Neutrophil (primary cell): ENCODE results near the gene LAMC3.

Source experiments
- H3K27ac ChIP-seq: fragments of 200-600 bp; sonication (generic); 2 replicates; pipeline ENCODE4 v1.5.1; 2016; ENCODE audit warnings: mild to moderate bottlenecking, moderate library complexity
- H3K27me3 ChIP-seq: fragments of 200-600 bp; sonication (generic); 2 replicates; pipeline ENCODE4 v1.6.0; 2016; ENCODE audit warnings: mild to moderate bottlenecking
- H3K36me3 ChIP-seq: fragments of 200-600 bp; sonication (generic); 2 replicates; pipeline ENCODE4 v1.5.1; 2017
- H3K4me1 ChIP-seq, 2 experiments: fragments of 200-600 bp in 1 of 2; sonication (generic) in 1 of 2; 1 replicate in 1 of 2; 2 replicates in 1 of 2; pipeline versions ENCODE4 v1.5.1 to v1.6.1; 2013 to 2016; ENCODE audit warnings: low read depth in 1 of 2, low read length in 1 of 2, mild to moderate bottlenecking in 1 of 2, moderate library complexity in 1 of 2; ENCODE audit not compliant: control insufficient read depth in 1 of 2, insufficient read depth in 1 of 2
- H3K4me3 ChIP-seq, 2 experiments: fragments of 200-600 bp in 1 of 2; sonication (generic) in 1 of 2; 1 replicate in 1 of 2; 2 replicates in 1 of 2; pipeline ENCODE4 v1.5.1; 2013 to 2016; ENCODE audit warnings: low read depth in 1 of 2, low read length in 1 of 2, mild to moderate bottlenecking in 1 of 2, moderate library complexity in 1 of 2
- H3K9me3 ChIP-seq: fragments of 200-600 bp; sonication (generic); 2 replicates; pipeline ENCODE4 v1.5.1; 2016
- CTCF ChIP-seq: fragments of 200-600 bp; sonication (generic); IDR thresholded peaks from 2 replicates; pipeline ENCODE4 v1.5.1; 2016; ENCODE audit warnings: antibody characterized with exemption

LAMC3 gene

GRCh38 chr9:130987054-130987453 lies 21.9 kb upstream of the LAMC3 start:
- no peak overlapping the region for H3K27ac ChIP-seq
- no peaks in the 10 kb centered on the region for H3K27me3 ChIP-seq
- no peaks in the 10 kb centered on the region for H3K4me1 ChIP-seq
- TF ChIP-seq CTCF: no peak
- H3K4me3 ChIP-seq: no peak overlapping the region
- no peaks in the 10 kb centered on the region for H3K9me3 ChIP-seq
- H3K36me3 ChIP-seq: no peaks in the 10 kb centered on the region

DNA sequence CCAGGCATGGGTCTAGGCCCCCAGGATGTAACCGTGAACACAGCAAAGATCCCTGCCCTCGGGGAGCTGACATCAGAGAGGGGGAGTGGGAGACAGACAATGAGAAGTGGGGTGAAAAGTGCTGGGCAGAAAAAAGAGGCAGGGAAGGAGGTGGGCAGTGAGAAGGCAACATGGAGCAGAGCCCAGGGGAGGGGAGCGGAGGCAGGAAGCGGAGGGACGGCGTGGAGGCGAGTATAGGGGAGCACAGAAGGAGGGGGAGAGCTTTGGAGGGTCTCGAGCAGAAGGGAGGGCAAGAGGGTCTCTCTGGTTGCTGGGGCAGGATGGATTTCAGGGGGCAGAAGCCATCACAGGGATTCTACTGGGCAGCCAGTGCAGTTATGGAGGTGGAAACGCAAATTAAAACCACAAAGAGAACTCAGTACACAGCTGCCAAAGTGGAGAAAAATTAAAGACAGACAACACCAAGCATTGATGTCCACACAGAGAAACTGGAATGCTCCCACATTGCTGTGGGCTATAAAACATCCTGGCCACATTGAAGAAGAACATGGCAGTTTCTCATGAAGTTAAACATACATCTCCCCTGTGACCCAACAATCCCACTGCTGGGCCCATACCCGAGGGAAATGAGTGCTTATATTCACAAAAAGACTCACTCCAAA lies 21.1 kb upstream of the LAMC3 start:
- no peaks in the 10 kb centered on the region for H3K27me3 ChIP-seq
- no peak overlapping the region for H3K4me3 ChIP-seq
- H3K36me3 ChIP-seq: no peaks in the 10 kb centered on the region
- no peak for TF ChIP-seq CTCF
- no peak overlapping the region for H3K27ac ChIP-seq
- no peaks in the 10 kb centered on the region for H3K9me3 ChIP-seq
- no peaks in the 10 kb centered on the region for H3K4me1 ChIP-seq

GRCh38 chr9:130988400-130988747 lies 20.6 kb upstream of the LAMC3 start:
- TF ChIP-seq CTCF: no peak
- Histone ChIP-seq H3K4me1 (no peaks in the 10 kb centered on the region), H3K27me3 (no peaks in the 10 kb centered on the region), H3K4me3 (no peak overlapping the region), H3K36me3 (no peaks in the 10 kb centered on the region), H3K27ac (no peak overlapping the region), H3K9me3 (no peaks in the 10 kb centered on the region)

- Histone ChIP-seq H3K4me3 (no peak overlapping the region), H3K4me1 (no peaks in the 10 kb centered on the region), H3K9me3 (no peaks in the 10 kb centered on the region), H3K27ac (no peak overlapping the region), H3K36me3 (no peaks in the 10 kb centered on the region), H3K27me3 (no peaks in the 10 kb centered on the region)
- no peak for TF ChIP-seq CTCF
These were observed 20.1 kb upstream of the LAMC3 start for GRCh38 chr9:130988905-130989304.

DNA sequence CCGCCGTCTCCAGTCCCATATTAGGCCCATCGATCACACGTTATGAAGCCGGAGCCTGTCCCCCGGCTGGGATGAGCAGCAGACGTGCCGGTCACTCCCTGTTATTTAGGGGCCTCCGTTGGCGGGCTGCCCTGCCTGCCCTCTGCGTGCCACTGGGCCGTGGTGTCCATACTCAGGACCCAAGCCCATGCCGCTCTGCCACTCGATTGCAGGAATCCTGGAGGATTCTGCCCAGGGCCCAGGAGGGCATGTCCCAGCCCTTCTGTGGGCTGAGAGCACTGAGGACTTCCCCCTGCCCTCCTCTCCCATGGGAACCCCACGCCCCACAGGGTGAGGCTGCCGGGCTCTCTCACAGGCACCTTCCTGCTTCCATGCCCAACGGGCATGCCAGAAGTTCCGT lies 19.6 kb upstream of the LAMC3 start:
- Histone ChIP-seq H3K27ac (no peak overlapping the region), H3K4me3 (no peak overlapping the region), H3K27me3 (no peaks in the 10 kb centered on the region), H3K36me3 (no peaks in the 10 kb centered on the region), H3K4me1 (no peaks in the 10 kb centered on the region), H3K9me3 (no peaks in the 10 kb centered on the region)
- no peak for TF ChIP-seq CTCF

DNA sequence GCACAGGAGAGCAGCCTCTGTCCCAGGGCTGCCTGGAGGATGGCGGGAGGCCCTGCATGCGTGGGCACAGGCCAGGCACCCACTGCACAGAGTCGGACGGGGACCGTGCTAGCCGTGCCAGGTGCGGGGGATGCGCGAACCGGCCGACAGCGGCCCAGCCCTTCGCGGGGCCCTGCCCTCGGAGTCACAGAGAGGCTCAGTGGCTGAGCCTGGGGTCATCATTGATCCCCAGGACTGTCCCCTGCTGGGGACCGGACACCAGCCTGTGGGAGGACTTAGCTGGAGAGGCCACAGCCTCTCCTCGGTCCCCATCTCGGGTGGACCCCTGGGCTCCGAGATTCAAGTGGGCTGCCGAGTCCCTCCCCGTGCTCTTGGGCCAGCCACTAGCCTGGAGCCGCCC lies 19.1 kb upstream of the LAMC3 start:
- no peak overlapping the region for H3K4me3 ChIP-seq
- TF ChIP-seq CTCF: no peak
- no peaks in the 10 kb centered on the region for H3K4me1 ChIP-seq
- no peaks in the 10 kb centered on the region for H3K36me3 ChIP-seq
- no peaks in the 10 kb centered on the region for H3K27me3 ChIP-seq
- no peaks in the 10 kb centered on the region for H3K9me3 ChIP-seq
- H3K27ac ChIP-seq: no peak overlapping the region
